Activated T-cell treated with anti-CD3 and anti-CD28 coated beads, Interleukin-2, amount 50 U/mL, for 1 hour (primary cell): Measurements from ENCODE around the gene ASB16.
"Not testable (repeated sequence)": the region's sequence is repeated elsewhere in the genome, so short reads cannot be mapped to it uniquely, and the experiment has no call there.

Experiments used
- DNase-seq: peaks from one replicate; pipeline ENCODE4 v3.0.0-alpha.2; 2020

Gene ASB16

GRCh38 chr17:44149066-44149465, 21.4 kb upstream of the ASB16 start:
- DNase-seq: not testable (repeated sequence)

- DNase-seq: no peak
Measured at GRCh38 chr17:44149750-44150329, 20.7 kb upstream of the ASB16 start.

- no peak for DNase-seq
Measured at GRCh38 chr17:44152875-44153274, 17.6 kb upstream of the ASB16 start.

- DNase-seq: no peak
Measured at GRCh38 chr17:44155488-44155887, 15.0 kb upstream of the ASB16 start.

- DNase-seq: no peak
Measured at GRCh38 chr17:44159519-44160210, 10.8 kb upstream of the ASB16 start.

GRCh38 chr17:44164476-44164875, 6.0 kb upstream of the ASB16 start:
- DNase-seq: no peak

GRCh38 chr17:44167181-44167861, 3.2 kb upstream of the ASB16 start:
- DNase-seq: no peak

GRCh38 chr17:44170135-44170498, 387 bp upstream of the ASB16 start:
- no peak for DNase-seq

GRCh38 chr17:44171931-44172455, 1.5 kb downstream of the ASB16 start:
- DNase-seq: no peak

GRCh38 chr17:44174427-44174826, 3.9 kb downstream of the ASB16 start:
- no peak for DNase-seq

GRCh38 chr17:44176257-44176656, 5.8 kb downstream of the ASB16 start:
- DNase-seq: no peak

- DNase-seq: no peak
Measured at GRCh38 chr17:44176671-44177501, 6.4 kb downstream of the ASB16 start.

- DNase-seq: no peak
Measured at GRCh38 chr17:44177640-44178039, 7.1 kb downstream of the ASB16 start.

- DNase-seq: no peak
Measured at GRCh38 chr17:44178133-44178532, 7.6 kb downstream of the ASB16 start.

- DNase-seq: no peak
Measured at GRCh38 chr17:44183024-44183423, 12.5 kb downstream of the ASB16 start.

GRCh38 chr17:44184212-44184810, 13.8 kb downstream of the ASB16 start:
- DNase-seq: no peak

- DNase-seq: peak; percentile 100
Measured at GRCh38 chr17:44186307-44187130, 16.0 kb downstream of the ASB16 start, which contains the start of gene TMUB2. Gene TMUB2 (plus strand): TSS chr17:44186972. CDS start chr17:44187709, 737 bp downstream.

- DNase-seq: no peak
Measured at GRCh38 chr17:44187131-44187899, 16.8 kb downstream of the ASB16 start.

- DNase-seq: no peak
Measured at GRCh38 chr17:44188576-44189403, 18.3 kb downstream of the ASB16 start.

- no peak for DNase-seq
Measured at GRCh38 chr17:44190481-44190880, 20.0 kb downstream of the ASB16 start.
